Measurements from ENCODE around the gene GTPBP6. TPM values are rescaled to one million over a fixed set of nuclear protein-coding genes. Genes with fewer than 3 reads are reported as not detected.
"Not testable (repeated sequence)": the region's sequence is repeated elsewhere in the genome, so short reads cannot be mapped to it uniquely, and the experiment has no call there.

The GTPBP6 gene
- total RNA-seq, 2 donors from 2014 or later, result 32.6 to 33.5 TPM

- DNase-seq (ENCODE audit: low spot score), result no peak
- Histone ChIP-seq H3K4me1 (ENCODE audit: control insufficient read depth in 1 of 2, low read depth in 2 of 2) (no peaks in the 10 kb centered on the region), H3K27me3 (replicated peaks; ENCODE audit: insufficient read depth) (no peaks in the 10 kb centered on the region), H3K27ac (no peak overlapping the region), H3K9me3 (no peaks in the 10 kb centered on the region), H3K4me3 (no peak overlapping the region), H3K36me3 (peaks cover 3% of the 10 kb centered on the region)
- no peak for ATAC-seq (ENCODE audit: insufficient number of reproducible peaks, low FRiP score, low read depth)
- no peak for TF ChIP-seq CTCF (IDR thresholded peaks at IDR 0.05)
Measured at GRCh38 chrX:353566-354535, 35.3 kb upstream of the GTPBP6 start.

GRCh38 chrX:352582-353314 lies 34.2 kb upstream of the GTPBP6 start:
- Histone ChIP-seq H3K4me1 (ENCODE audit: control insufficient read depth in 1 of 2, low read depth in 2 of 2) (no peaks in the 10 kb centered on the region), H3K27me3 (replicated peaks; ENCODE audit: insufficient read depth) (no peaks in the 10 kb centered on the region), H3K9me3 (no peaks in the 10 kb centered on the region), H3K27ac (no peak overlapping the region), H3K4me3 (no peak overlapping the region), H3K36me3 (peaks cover 3% of the 10 kb centered on the region)
- TF ChIP-seq CTCF (IDR thresholded peaks at IDR 0.05), result no peak
- DNase-seq (ENCODE audit: low spot score), result no peak
- ATAC-seq (ENCODE audit: insufficient number of reproducible peaks, low FRiP score, low read depth), result no peak

GRCh38 chrX:352181-352580 lies 33.6 kb upstream of the GTPBP6 start:
- TF ChIP-seq CTCF (IDR thresholded peaks at IDR 0.05), result no peak
- H3K4me3 ChIP-seq, result no peak overlapping the region
- DNase-seq (ENCODE audit: low spot score) (no peak), ATAC-seq (ENCODE audit: insufficient number of reproducible peaks, low FRiP score, low read depth) (no peak)
- peaks cover 3% of the 10 kb centered on the region for H3K36me3 ChIP-seq
- no peak overlapping the region for H3K27ac ChIP-seq
- no peaks in the 10 kb centered on the region for H3K9me3 ChIP-seq
- H3K4me1 ChIP-seq (ENCODE audit: control insufficient read depth in 1 of 2, low read depth in 2 of 2), result no peaks in the 10 kb centered on the region
- no peaks in the 10 kb centered on the region for H3K27me3 ChIP-seq (replicated peaks; ENCODE audit: insufficient read depth)

- H3K4me3 ChIP-seq, result no peak overlapping the region
- no peaks in the 10 kb centered on the region for H3K27me3 ChIP-seq (replicated peaks; ENCODE audit: insufficient read depth)
- DNase-seq (ENCODE audit: low spot score) (no peak), ATAC-seq (ENCODE audit: insufficient number of reproducible peaks, low FRiP score, low read depth) (no peak)
- TF ChIP-seq CTCF (IDR thresholded peaks at IDR 0.05), result no peak
- no peak overlapping the region for H3K27ac ChIP-seq
- H3K4me1 ChIP-seq (ENCODE audit: control insufficient read depth in 1 of 2, low read depth in 2 of 2), result no peaks in the 10 kb centered on the region
- H3K9me3 ChIP-seq, result no peaks in the 10 kb centered on the region
- H3K36me3 ChIP-seq, result peaks cover 3% of the 10 kb centered on the region
Measured at GRCh38 chrX:351736-352135, 33.1 kb upstream of the GTPBP6 start.

GRCh38 chrX:351324-351641 lies 32.7 kb upstream of the GTPBP6 start:
- not testable (repeated sequence) for H3K27me3 ChIP-seq (replicated peaks; ENCODE audit: insufficient read depth); ATAC-seq (ENCODE audit: insufficient number of reproducible peaks, low FRiP score, low read depth); H3K9me3 ChIP-seq; H3K27ac ChIP-seq; H3K36me3 ChIP-seq; H3K4me3 ChIP-seq; DNase-seq (ENCODE audit: low spot score); H3K4me1 ChIP-seq (ENCODE audit: control insufficient read depth in 1 of 2, low read depth in 2 of 2)

Data from thoracic aorta (tissue), 2 donors.